GM19328 (cell line): ENCODE data around the gene ATP8B1.
"Not testable (repeated sequence)": the region's sequence is repeated elsewhere in the genome, so short reads cannot be mapped to it uniquely, and the experiment has no call there.

ENCODE experiments used
- ATAC-seq: cut with Tn5 transposase; IDR thresholded peaks from one replicate; pipeline ENCODE4 v1.9.1; 2021; ENCODE audit warnings: mild to moderate bottlenecking, moderate library complexity; ENCODE audit not compliant: unreplicated experiment

ATP8B1 gene

GRCh38 chr18:57803103-57803969 lies at the start of gene ATP8B1:
Gene ATP8B1 (minus strand): TSS chr18:57803315. CDS start chr18:57731807, 71,508 bp downstream.
- no peak for ATAC-seq

GRCh38 chr18:57850063-57850462 lies 46.9 kb upstream of the ATP8B1 start:
- no peak for ATAC-seq

GRCh38 chr18:57848374-57848773 lies 45.3 kb upstream of the ATP8B1 start:
- ATAC-seq = not testable (repeated sequence)

- ATAC-seq = not testable (repeated sequence)
Observed at GRCh38 chr18:57847431-57847830, 44.3 kb upstream of the ATP8B1 start.

- ATAC-seq = no peak
Observed at GRCh38 chr18:57846258-57846657, 43.1 kb upstream of the ATP8B1 start.

DNA sequence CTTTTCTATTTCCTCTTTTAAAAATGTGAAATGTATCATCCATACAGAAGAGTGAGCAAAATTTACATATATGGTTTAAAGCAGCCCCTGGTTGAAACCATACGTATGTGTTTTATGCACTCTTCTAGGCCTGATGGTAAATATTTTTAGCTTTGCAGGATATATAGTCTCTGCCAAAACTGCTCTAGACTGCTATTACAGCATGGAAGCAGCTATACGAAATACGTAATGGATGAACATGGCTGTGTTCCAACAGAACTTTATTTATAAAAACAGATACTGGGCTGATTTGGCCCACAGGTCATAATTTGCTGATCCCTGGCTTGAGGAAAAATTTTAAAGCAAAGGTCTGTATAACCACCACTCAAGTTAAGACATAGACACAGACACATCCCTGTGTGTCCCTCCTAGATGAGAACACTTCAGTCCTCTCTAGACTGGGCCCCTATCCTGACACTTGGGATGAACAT lies 42.5 kb upstream of the ATP8B1 start:
- ATAC-seq = no peak

- no peak for ATAC-seq
Observed at GRCh38 chr18:57844319-57844718, 41.2 kb upstream of the ATP8B1 start.

- ATAC-seq = no peak
Observed at GRCh38 chr18:57843386-57843785, 40.3 kb upstream of the ATP8B1 start.

DNA sequence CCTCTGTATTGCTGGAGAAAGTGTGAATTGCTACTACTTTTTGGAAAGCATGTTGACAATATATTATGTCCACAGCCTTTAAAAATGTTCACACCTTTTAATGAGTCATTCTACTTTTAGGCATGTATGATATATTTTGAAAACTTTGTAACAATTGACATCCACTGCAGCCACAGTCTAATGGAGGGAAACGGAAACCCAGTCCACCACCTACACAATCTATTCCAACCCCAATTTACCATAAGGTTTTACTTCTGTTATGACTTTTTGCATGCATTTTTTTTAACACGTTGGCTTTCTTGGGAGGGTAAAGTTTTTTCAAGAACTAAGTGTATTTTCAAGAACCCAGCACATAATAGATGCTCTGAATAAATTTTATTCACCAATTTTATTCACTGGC lies 38.5 kb upstream of the ATP8B1 start:
- ATAC-seq = peak; percentile 37

DNA sequence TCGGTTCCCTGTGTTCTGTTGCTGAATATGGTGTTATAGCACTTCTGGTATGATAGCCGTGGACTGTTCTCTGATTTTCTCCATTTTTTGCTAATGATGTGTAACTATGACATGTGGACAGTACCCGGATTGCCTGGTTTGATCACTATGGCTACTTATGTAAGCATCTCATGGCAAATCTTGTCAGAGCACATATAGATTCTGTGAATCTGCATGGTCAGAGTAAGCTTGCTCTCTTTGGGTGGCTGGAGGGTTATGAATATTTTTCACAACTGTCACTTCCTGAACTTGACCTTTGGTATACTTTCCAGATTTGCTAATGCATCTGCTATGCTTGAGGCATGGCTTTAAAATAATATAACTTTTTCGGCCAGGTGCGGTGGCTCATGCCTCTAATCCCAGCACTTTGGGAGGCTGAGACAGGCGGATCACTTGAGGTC lies 36.8 kb upstream of the ATP8B1 start:
- no peak for ATAC-seq

- ATAC-seq = peak; percentile 75
Observed at GRCh38 chr18:57837917-57838548, 34.9 kb upstream of the ATP8B1 start.

- ATAC-seq = no peak
Observed at GRCh38 chr18:57836557-57836956, 33.4 kb upstream of the ATP8B1 start.

- no peak for ATAC-seq
Observed at GRCh38 chr18:57835904-57836303, 32.8 kb upstream of the ATP8B1 start.

- no peak for ATAC-seq
Observed at GRCh38 chr18:57834616-57835015, 31.5 kb upstream of the ATP8B1 start.

DNA sequence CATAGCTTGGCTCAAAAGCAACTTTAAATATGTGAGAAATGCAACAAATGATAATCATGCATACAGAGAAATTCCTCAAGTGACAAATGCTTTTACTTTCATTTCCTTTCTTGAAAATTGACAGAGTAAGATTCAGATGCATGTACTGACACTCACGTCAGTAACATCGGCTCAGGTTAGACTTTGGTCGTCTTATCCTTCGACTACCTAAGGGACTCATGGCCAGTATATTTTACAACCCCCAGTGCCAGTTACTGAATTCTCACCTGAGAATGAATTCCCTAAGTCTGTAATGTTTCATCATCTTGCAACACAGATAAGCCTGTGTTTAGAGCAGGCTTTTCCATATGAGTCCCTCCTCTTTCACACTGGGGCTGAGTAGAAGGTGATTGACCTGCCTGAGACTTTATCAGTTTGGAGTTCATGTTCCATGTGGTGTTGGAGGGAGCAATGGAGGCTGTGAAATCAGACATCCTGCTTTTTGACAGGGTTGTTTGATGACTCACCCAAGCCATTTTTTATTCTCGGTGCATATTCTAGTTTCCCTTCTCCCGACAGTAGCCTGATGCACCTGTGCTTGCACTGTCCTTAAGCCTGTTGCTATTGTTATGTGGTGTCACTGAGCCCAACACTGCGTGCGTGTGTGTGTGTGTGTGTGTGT lies 30.5 kb upstream of the ATP8B1 start:
- ATAC-seq = no peak

- no peak for ATAC-seq
Observed at GRCh38 chr18:57832730-57833129, 29.6 kb upstream of the ATP8B1 start.

DNA sequence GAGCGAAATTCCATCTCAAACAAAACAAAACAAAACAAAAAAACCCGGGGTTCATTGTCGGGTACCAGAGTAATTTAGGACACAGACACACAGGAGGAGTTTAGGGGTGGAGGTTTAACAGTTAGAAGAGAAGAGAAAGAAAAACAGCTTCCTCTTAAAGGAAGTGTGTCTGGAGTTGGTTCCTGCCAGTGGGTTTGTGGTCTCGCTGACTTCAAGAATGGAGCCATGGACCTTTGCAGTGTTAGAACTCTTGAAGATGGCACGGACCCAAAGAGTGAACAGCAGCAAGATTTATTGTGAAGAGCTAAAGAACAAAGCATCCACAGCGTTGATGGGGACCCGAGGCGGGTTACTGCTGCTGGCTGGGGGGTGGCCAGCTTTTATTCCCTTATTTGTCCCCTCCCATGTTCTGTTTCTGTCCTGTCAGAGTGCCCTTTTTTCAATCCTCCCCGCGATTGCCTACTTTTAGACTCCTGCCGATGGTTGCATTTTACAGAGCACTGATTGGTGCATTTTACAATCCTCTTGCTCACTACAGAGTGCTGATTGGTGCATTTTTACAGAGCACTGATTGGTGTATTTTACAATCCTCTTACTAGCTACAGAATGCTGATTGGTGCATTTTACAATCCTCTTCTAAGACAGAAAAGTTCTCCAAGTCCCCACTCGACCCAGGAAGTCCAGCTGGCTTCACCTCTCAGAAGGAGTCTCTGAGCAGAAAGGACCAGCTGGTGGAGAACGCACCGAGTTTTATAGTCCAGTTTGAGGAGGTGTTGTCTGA lies 28.7 kb upstream of the ATP8B1 start:
- ATAC-seq = no peak

DNA sequence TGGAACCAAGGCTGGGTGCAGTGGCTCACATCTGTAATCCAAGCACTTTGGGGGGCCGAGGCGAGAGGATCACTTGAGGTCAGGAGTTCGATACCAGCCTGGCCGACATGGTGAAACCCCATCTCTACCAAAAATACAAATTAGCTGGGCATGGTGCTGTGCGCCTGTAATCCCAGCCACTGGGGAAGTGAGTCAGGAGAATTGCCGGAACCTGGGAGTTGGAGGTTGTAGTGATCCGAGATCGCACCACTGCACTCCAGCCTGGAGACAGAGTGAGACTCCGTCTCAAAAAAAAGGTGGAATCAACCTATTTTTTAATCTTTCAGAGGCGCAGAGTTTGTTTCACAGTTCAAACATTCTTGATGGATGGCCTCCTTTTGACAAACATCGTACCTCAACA lies 24.5 kb upstream of the ATP8B1 start:
- ATAC-seq = no peak

DNA sequence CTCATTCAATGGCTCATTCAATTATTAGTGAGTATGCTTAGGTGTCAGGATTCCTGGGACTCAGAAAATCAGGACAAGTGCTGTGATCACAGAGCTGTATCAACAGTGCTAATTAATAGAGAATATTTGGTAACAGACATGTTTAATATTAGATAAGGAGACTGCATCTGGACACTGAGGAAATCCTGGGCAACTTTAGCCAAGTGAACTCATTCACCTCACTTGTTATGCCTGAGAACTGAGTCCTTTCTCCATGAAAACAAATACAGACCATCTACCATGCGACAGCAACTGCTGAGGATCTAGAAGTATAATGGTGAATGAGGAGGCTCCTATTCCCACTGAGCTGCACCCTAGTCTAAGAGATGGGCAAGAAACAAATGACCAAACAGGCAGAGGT lies 23.1 kb upstream of the ATP8B1 start:
- no peak for ATAC-seq

DNA sequence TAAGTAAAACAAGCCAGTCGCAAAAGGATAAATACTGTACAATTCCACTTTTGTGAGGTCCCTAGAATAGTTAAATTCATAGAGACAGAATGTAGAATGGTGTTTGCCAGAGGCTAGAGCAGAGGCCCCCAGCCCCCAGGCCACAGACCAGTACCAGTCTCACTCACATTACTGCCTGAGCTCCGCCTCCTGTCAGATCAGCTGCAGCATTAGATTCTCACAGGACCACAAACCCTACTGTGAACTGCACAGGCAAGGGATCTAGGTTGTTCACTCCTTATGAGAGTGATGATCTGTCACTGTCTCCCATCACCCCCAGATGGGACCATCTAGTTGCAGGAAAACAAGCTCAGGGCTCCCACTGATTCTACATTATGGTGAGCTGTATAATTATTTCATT lies 17.5 kb upstream of the ATP8B1 start:
- not testable (repeated sequence) for ATAC-seq
